ENCODE measurements around the gene UPK3B. TPM values are rescaled to one million over a fixed set of nuclear protein-coding genes. Genes with fewer than 3 reads are reported as not detected.

Gene UPK3B
- total and polyA plus RNA-seq, 2 of the 13 experiments (the other 11 are each of a cell fraction or from before 2014, with no cell fraction given), result not detected

DNA sequence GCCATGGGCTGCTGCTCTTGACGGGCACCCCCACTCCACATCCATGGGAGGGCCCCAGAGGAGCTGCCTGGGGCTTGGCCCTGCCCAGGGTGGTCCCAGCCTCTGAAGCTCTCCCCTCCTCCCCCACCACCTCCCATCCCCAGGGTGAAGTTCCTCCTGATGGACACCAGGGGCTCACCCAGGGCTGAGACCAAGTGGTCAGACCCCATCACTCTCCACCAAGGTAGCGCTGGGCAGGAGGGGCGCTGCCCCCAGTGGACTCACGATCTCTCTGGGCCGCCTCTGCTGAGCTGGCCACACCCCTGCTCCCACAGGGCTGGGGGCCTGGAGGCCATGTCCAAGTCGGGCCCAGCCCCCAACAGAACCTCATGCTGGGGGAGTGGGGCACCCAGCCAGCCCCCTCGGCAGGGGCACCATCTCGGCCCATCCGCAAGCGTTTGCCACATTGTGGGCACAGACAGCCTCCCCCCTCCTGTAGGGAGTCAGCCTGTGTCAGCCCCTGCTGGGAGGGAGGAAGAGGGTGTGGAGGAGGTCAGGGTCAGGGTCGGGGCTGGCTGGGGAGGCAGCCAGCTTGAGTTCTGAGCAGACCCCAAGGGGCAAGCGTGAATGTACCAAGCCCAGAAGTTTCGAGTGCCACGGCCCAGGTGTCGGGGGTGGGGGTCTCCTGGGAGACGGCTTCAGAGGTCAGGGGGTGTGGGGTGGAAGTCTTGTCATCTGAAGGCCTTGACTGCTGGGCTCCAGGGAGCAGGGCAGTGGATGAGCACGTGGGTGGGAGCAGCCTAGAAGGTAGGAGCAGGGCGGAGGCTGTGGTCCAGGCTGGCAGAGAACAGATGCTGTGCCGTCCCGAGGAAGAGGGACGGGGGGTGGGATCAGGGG, 2.8 kb downstream of the UPK3B start (continued):
- TF ChIP-seq ZNF44 (CRISPR knock-in tag; IDR thresholded peaks at IDR 0.05) (no peak), STAG1 (CRISPR knock-in tag; IDR thresholded peaks at IDR 0.05) (no peak), JDP2 (CRISPR knock-in tag; IDR thresholded peaks at IDR 0.05; ENCODE audit: borderline replicate concordance) (no peak), NFYC (CRISPR knock-in tag; IDR thresholded peaks at IDR 0.05) (no peak), BCL6 (CRISPR knock-in tag; IDR thresholded peaks at IDR 0.05) (no peak), NFKB2 (CRISPR knock-in tag; IDR thresholded peaks at IDR 0.05; ENCODE audit: borderline replicate concordance) (peak; percentile 22; the same call in 1 of the 2 replicates), SCMH1 (CRISPR knock-in tag; IDR thresholded peaks at IDR 0.05; ENCODE audit: borderline replicate concordance) (no peak), ZNF720 (CRISPR knock-in tag; IDR thresholded peaks at IDR 0.05) (no peak), ZNF143 (CRISPR knock-in tag; IDR thresholded peaks at IDR 0.05) (no peak), RCOR2 (CRISPR knock-in tag; IDR thresholded peaks at IDR 0.05) (no peak), ZBTB7B (CRISPR knock-in tag; IDR thresholded peaks at IDR 0.05) (peak; percentile 42; the same call in 1 of the 2 replicates), ZNF747 (CRISPR knock-in tag; IDR thresholded peaks at IDR 0.05; ENCODE audit: borderline replicate concordance) (no peak), ZBTB20 (CRISPR knock-in tag; IDR thresholded peaks at IDR 0.05; ENCODE audit: borderline replicate concordance, low read depth) (peak; percentile 30; the same call in 1 of the 2 replicates), HDAC6 (IDR thresholded peaks at IDR 0.05; ENCODE audit: low read depth, low read length) (no peak), ZNF205 (CRISPR knock-in tag; IDR thresholded peaks at IDR 0.05) (no peak), JUND (CRISPR knock-in tag; IDR thresholded peaks at IDR 0.05) (no peak), ZNF24 (IDR thresholded peaks at IDR 0.05) (no peak), ZNF468 (CRISPR knock-in tag; IDR thresholded peaks at IDR 0.05) (no peak), ZNF7 (CRISPR knock-in tag; IDR thresholded peaks at IDR 0.05) (no peak), RARA (CRISPR knock-in tag; IDR thresholded peaks at IDR 0.05) (peak; percentile 74), ERF (CRISPR knock-in tag; IDR thresholded peaks at IDR 0.05) (no peak), ZNF180 (CRISPR knock-in tag; IDR thresholded peaks at IDR 0.05; ENCODE audit: borderline replicate concordance, low read depth) (no peak), RAD21 (CRISPR knock-in tag; IDR thresholded peaks at IDR 0.05) (no peak), DR1 (CRISPR knock-in tag; IDR thresholded peaks at IDR 0.05) (no peak), KLF12 (CRISPR knock-in tag; IDR thresholded peaks at IDR 0.05; ENCODE audit: borderline replicate concordance) (no peak)
- TF ChIP-seq, protein P1, sequence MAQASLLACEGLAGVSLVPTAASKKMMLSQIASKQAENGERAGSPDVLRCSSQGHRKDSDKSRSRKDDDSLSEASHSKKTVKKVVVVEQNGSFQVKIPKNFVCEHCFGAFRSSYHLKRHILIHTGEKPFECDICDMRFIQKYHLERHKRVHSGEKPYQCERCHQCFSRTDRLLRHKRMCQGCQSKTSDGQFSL (CRISPR knock-in tag; IDR thresholded peaks at IDR 0.05), result 0 out of 2 replicates have a peak, but pooled peaks have one; percentile 22
- TF ChIP-seq, protein P2, sequence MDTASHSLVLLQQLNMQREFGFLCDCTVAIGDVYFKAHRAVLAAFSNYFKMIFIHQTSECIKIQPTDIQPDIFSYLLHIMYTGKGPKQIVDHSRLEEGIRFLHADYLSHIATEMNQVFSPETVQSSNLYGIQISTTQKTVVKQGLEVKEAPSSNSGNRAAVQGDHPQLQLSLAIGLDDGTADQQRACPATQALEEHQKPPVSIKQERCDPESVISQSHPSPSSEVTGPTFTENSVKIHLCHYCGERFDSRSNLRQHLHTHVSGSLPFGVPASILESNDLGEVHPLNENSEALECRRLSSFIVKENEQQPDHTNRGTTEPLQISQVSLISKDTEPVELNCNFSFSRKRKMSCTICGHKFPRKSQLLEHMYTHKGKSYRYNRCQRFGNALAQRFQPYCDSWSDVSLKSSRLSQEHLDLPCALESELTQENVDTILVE (CRISPR knock-in tag; IDR thresholded peaks at IDR 0.05), result no peak
- TF ChIP-seq, protein P3, sequence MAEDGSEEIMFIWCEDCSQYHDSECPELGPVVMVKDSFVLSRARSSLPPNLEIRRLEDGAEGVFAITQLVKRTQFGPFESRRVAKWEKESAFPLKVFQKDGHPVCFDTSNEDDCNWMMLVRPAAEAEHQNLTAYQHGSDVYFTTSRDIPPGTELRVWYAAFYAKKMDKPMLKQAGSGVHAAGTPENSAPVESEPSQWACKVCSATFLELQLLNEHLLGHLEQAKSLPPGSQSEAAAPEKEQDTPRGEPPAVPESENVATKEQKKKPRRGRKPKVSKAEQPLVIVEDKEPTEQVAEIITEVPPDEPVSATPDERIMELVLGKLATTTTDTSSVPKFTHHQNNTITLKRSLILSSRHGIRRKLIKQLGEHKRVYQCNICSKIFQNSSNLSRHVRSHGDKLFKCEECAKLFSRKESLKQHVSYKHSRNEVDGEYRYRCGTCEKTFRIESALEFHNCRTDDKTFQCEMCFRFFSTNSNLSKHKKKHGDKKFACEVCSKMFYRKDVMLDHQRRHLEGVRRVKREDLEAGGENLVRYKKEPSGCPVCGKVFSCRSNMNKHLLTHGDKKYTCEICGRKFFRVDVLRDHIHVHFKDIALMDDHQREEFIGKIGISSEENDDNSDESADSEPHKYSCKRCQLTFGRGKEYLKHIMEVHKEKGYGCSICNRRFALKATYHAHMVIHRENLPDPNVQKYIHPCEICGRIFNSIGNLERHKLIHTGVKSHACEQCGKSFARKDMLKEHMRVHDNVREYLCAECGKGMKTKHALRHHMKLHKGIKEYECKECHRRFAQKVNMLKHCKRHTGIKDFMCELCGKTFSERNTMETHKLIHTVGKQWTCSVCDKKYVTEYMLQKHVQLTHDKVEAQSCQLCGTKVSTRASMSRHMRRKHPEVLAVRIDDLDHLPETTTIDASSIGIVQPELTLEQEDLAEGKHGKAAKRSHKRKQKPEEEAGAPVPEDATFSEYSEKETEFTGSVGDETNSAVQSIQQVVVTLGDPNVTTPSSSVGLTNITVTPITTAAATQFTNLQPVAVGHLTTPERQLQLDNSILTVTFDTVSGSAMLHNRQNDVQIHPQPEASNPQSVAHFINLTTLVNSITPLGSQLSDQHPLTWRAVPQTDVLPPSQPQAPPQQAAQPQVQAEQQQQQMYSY (CRISPR knock-in tag; IDR thresholded peaks at IDR 0.05), result no peak

All from HepG2 (cell line).